Right lobe of liver (tissue), 6 donors: ENCODE results near the gene ACSS1. TPM values are rescaled to one million over a fixed set of nuclear protein-coding genes. Genes with fewer than 3 reads are reported as not detected.
A peak's percentile ranks its signal among the peaks of the same experiment; 100 is the strongest.

ENCODE experiments used
- ATAC-seq, 4 donors: fragments of 200-7000 bp; cut with Tn5 transposase; one replicate each; pipeline ENCODE4 v1.9.1; 2020; ENCODE audit warnings: mild to moderate bottlenecking in 4 of 4, moderate library complexity in 4 of 4
- DNase-seq, 3 donors: peaks; one replicate each; pipeline ENCODE4 v3.0.0-alpha.2; 2020
- H3K27ac ChIP-seq, 3 donors: fragments of 200-600 bp; one replicate each; pipeline ENCODE4 v1.8.0; 2022
- H3K27me3 ChIP-seq, 2 donors: fragments of 200-600 bp; one replicate each; pipeline ENCODE4 v1.8.0; 2022
- H3K36me3 ChIP-seq, 4 donors: fragments of 200-600 bp; sonication (generic) in 1 of 4; one replicate each; pipeline versions ENCODE4 v1.5.1 to v1.8.0; 2017 to 2022; ENCODE audit warnings: control low read depth in 1 of 4
- H3K4me1 ChIP-seq, 4 donors: fragments of 200-600 bp; sonication (generic) in 1 of 4; one replicate each; pipeline versions ENCODE4 v1.5.1 to v1.8.0; 2017 to 2022; ENCODE audit warnings: control low read depth in 1 of 4
- H3K4me3 ChIP-seq, 3 donors: fragments of 200-600 bp; one replicate each; pipeline ENCODE4 v1.8.0; 2022
- H3K9me3 ChIP-seq, 4 donors: fragments of 200-600 bp; sonication (generic) in 1 of 4; one replicate each; pipeline versions ENCODE4 v1.5.1 to v1.8.0; 2017 to 2022; ENCODE audit warnings: control low read depth in 1 of 4
- POLR2A ChIP-seq: fragments of 450-650 bp; IDR thresholded peaks from one replicate; pipeline ENCODE4 v1.6.1; 2017; ENCODE audit warnings: antibody characterized with exemption, mild to moderate bottlenecking
- whole genome bisulfite sequencing: methylation state at CpG from one replicate; pipeline ENCODE4 v1.1.6; 2018; ENCODE audit warnings: low coverage, low lambda C conversion rate; ENCODE audit not compliant: insufficient coverage; ENCODE audit errors: missing lambda C conversion rate; 5-methylcytosine and 5-hydroxymethylcytosine counted together
- intact Hi-C, 2 donors: fragments of 100-400 bp; cut with DNase I; formaldehyde crosslinking; loops; one replicate each; pipeline versions ENCODE4 v1.11.2 to v1.14.1; 2022
- total RNA-seq, 6 experiments: library from RNA; depleted of rRNA in 2 of 6; stranded (reverse); fragments of >200 nt in 2 of 6; fragmentation: NEBNext Ultra II Directional in 3 of 6; extraction: Animal tissue kit (Norgen Biotek cat#: 25700) in 3 of 6; gene quantifications; one replicate each; pipeline versions ENCODE4 v1.1.0 to v1.2.4, GENCODE V29; 2016 to 2023
- TF ChIP-seq, protein P1 (sequence below), 4 donors: fragments of 200-600 bp in 3 of 4; fragments of 450-650 bp in 1 of 4; IDR thresholded peaks; one replicate each; pipeline versions ENCODE4 v1.5.1 to v1.8.0; 2016 to 2022; ENCODE audit warnings: antibody characterized with exemption in 4 of 4, mild to moderate bottlenecking in 2 of 4
- donor health status: DM: no; HTN: yes; CAD: no.
- donor health status: DM: no; HTN: no; CAD: no.
- donor health status: DM: no; HTN: no; CAD: no.
- donor health status: DM: no; HTN: yes; CAD: no.
- donor health status: DM: no; HTN: yes; CAD: no.

The ACSS1 gene
- total RNA-seq, 6 experiments from 2014 or later: 3.5 to 9.1 (median 6.3) TPM

- Histone ChIP-seq H3K4me1 (peaks cover 0 to 83% (median 23%) of the 10 kb centered on the region in 4 donors), H3K9me3 (no peaks in the 10 kb centered on the region), H3K27ac (peak overlapping the region in 2 of 3 donors; percentile 71 to 90), H3K36me3 (peaks cover 0 to 6% (median under 1%) of the 10 kb centered on the region in 4 donors), H3K4me3 (peak overlapping the region in 1 of 3 donors; percentile 40), H3K27me3 (no peaks in the 10 kb centered on the region)
- TF ChIP-seq POLR2A: no peak
- TF ChIP-seq, protein P1, sequence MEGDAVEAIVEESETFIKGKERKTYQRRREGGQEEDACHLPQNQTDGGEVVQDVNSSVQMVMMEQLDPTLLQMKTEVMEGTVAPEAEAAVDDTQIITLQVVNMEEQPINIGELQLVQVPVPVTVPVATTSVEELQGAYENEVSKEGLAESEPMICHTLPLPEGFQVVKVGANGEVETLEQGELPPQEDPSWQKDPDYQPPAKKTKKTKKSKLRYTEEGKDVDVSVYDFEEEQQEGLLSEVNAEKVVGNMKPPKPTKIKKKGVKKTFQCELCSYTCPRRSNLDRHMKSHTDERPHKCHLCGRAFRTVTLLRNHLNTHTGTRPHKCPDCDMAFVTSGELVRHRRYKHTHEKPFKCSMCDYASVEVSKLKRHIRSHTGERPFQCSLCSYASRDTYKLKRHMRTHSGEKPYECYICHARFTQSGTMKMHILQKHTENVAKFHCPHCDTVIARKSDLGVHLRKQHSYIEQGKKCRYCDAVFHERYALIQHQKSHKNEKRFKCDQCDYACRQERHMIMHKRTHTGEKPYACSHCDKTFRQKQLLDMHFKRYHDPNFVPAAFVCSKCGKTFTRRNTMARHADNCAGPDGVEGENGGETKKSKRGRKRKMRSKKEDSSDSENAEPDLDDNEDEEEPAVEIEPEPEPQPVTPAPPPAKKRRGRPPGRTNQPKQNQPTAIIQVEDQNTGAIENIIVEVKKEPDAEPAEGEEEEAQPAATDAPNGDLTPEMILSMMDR (IDR thresholded peaks at IDR 0.05): no peak
- 24% methylated on average over 2 of the region's 2 CpGs for WGBS
- DNase-seq: peak in 1 of 3 donors; percentile 48
- peak; percentile 25 to 48 (median 32) for ATAC-seq
- intact Hi-C loops: no loop called here
Observed at GRCh38 chr20:24987244-24987643, 70.7 kb downstream of the ACSS1 start.

DNA sequence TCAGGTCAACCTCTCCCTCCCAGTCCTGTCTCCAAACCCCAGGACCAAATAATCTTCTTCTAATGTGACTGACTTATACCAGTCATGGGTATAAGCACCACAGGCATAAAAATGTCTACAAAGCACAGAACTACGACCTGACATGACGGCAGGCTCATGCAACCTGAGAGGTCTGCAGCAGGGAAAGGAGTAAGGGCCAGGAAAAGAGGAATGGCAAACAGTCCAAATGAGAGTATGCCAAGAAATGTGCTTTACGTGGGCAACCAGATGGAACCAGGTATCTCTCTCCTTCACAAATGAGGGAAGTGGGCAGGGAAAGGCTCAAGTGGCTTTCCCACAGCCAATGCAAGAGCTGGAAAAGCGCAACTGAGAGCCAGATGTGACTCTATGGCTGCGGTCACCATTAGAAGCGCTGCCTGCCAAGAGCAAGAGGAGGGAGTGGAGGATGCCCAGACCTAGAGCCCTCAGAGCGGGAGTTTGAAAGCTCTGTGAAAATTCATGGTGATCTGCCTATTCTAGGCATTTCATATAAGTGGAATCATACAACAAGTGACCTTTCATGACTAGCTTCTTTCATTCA, 71.4 kb downstream of the ACSS1 start:
- Histone ChIP-seq H3K9me3 (no peaks in the 10 kb centered on the region), H3K27me3 (no peaks in the 10 kb centered on the region), H3K27ac (peak overlapping the region in 2 of 3 donors; percentile 48 to 90), H3K36me3 (peaks cover 0 to 6% (median under 1%) of the 10 kb centered on the region in 4 donors), H3K4me1 (peaks cover 0 to 84% (median 23%) of the 10 kb centered on the region in 4 donors), H3K4me3 (no peak overlapping the region)
- ATAC-seq (peak in 1 of 4 donors; percentile 1), DNase-seq (peak in 1 of 3 donors; percentile 49)
- TF ChIP-seq, protein P1 (IDR thresholded peaks at IDR 0.05): no peak
- no peak for TF ChIP-seq POLR2A
- WGBS: 10% methylated on average over 2 of the region's 7 CpGs
- intact Hi-C loops: no loop called here

- intact Hi-C loops: no loop called here
- WGBS: 44% methylated on average over 4 of the region's 6 CpGs
- H3K36me3 ChIP-seq: peaks cover 0 to 11% (median under 1%) of the 10 kb centered on the region in 4 donors
- peak in 1 of 3 donors; percentile 50 for DNase-seq
- no peak for ATAC-seq
- no peak overlapping the region for H3K4me3 ChIP-seq
- no peaks in the 10 kb centered on the region for H3K27me3 ChIP-seq
- peaks cover 0 to 80% (median 23%) of the 10 kb centered on the region in 4 donors for H3K4me1 ChIP-seq
- peak overlapping the region in 2 of 3 donors; percentile 48 to 90 for H3K27ac ChIP-seq
- no peaks in the 10 kb centered on the region for H3K9me3 ChIP-seq
- TF ChIP-seq, protein P1 (IDR thresholded peaks at IDR 0.05): no peak
- no peak for TF ChIP-seq POLR2A
Observed at GRCh38 chr20:24985802-24986201, 72.1 kb downstream of the ACSS1 start.

- no peak overlapping the region for H3K4me3 ChIP-seq
- WGBS: 31% methylated on average over 3 of the region's 3 CpGs
- ATAC-seq: peak in 1 of 4 donors; percentile 6
Observed at GRCh38 chr20:24984961-24985640, 72.8 kb downstream of the ACSS1 start.

More at GRCh38 chr20:24984961-24985640, 72.8 kb downstream of the ACSS1 start:
- peak in 1 of 3 donors; percentile 47 for DNase-seq
- Histone ChIP-seq H3K9me3 (no peaks in the 10 kb centered on the region), H3K36me3 (peaks cover 0 to 18% (median under 1%) of the 10 kb centered on the region in 4 donors), H3K27ac (peak overlapping the region in 2 of 3 donors; percentile 25 to 90), H3K27me3 (no peaks in the 10 kb centered on the region), H3K4me1 (peaks cover 0 to 75% (median 23%) of the 10 kb centered on the region in 4 donors)
- intact Hi-C loops: no loop called here
- TF ChIP-seq POLR2A: no peak
- TF ChIP-seq, protein P1 (IDR thresholded peaks at IDR 0.05): no peak
